HEK293T (cell line): Measurements from ENCODE around the gene DNAH8.

Source experiments
- CTCF ChIA-PET: fragments of 350-600 bp; formaldehyde crosslinking; extraction: SDS; loops from one replicate; lab custom pipeline; 2021; ENCODE audit warnings: antibody characterized with exemption, inconsistent platforms; lab: Yijun Ruan, JAX
- POLR2A ChIA-PET: fragments of 350-600 bp; formaldehyde crosslinking; extraction: SDS; loops from one replicate; lab custom pipeline; 2020; ENCODE audit warnings: antibody characterized with exemption, inconsistent platforms; lab: Yijun Ruan, JAX
- DNase-seq: peaks from one replicate; pipeline ENCODE4 v3.0.0; 2012; ENCODE audit warnings: mixed read lengths; ENCODE audit errors: extremely low spot score
- ARNT ChIP-seq: fragments of 450-650 bp; IDR thresholded peaks from 2 replicates; pipeline ENCODE4 v1.6.1; 2017; ENCODE audit warnings: mild to moderate bottlenecking
- BHLHE40 ChIP-seq: fragments of 450-650 bp; IDR thresholded peaks from 2 replicates; pipeline ENCODE4 v1.6.1; 2016; ENCODE audit warnings: mild to moderate bottlenecking, moderate library complexity, borderline replicate concordance
- CTBP1 ChIP-seq: fragments of 450-650 bp; IDR thresholded peaks from 2 replicates; pipeline ENCODE4 v1.6.1; 2016; ENCODE audit warnings: borderline replicate concordance
- ELF4 ChIP-seq: fragments of 450-650 bp; IDR thresholded peaks from 2 replicates; pipeline ENCODE4 v1.6.1; 2017; ENCODE audit warnings: antibody characterized with exemption
- FOXA1 ChIP-seq: fragments of 450-650 bp; IDR thresholded peaks from 2 replicates; pipeline ENCODE4 v1.6.1; 2016; ENCODE audit warnings: mild to moderate bottlenecking
- FOXK2 ChIP-seq: fragments of 450-650 bp; IDR thresholded peaks from 2 replicates; pipeline ENCODE4 v1.6.1; 2016; ENCODE audit warnings: mild to moderate bottlenecking
- FOXM1 ChIP-seq: fragments of 450-650 bp; IDR thresholded peaks from 2 replicates; pipeline ENCODE4 v1.6.1; 2017; ENCODE audit warnings: mild to moderate bottlenecking, borderline replicate concordance
- HDGF ChIP-seq: fragments of 450-650 bp; IDR thresholded peaks from 2 replicates; pipeline ENCODE4 v1.6.1; 2017; ENCODE audit warnings: antibody characterized with exemption, borderline replicate concordance
- L3MBTL2 ChIP-seq: fragments of 450-650 bp; conservative IDR thresholded peaks from 2 replicates; pipeline ENCODE4 v1.6.1; 2016; ENCODE audit warnings: mild to moderate bottlenecking
- LEF1 ChIP-seq: fragments of 450-650 bp; IDR thresholded peaks from 2 replicates; pipeline ENCODE4 v1.6.1; 2017; ENCODE audit warnings: mild to moderate bottlenecking, borderline replicate concordance
- NFRKB ChIP-seq: fragments of 450-650 bp; IDR thresholded peaks from 2 replicates; pipeline ENCODE4 v1.6.1; 2016; ENCODE audit warnings: mild to moderate bottlenecking, moderate library complexity
- PKNOX1 ChIP-seq: fragments of 450-650 bp; IDR thresholded peaks from 2 replicates; pipeline ENCODE4 v1.6.1; 2016
- SP1 ChIP-seq: fragments of 450-650 bp; IDR thresholded peaks from 2 replicates; pipeline ENCODE4 v1.6.1; 2017
- SUZ12 ChIP-seq: fragments of 450-650 bp; IDR thresholded peaks from 2 replicates; pipeline ENCODE4 v1.6.1; 2016; ENCODE audit warnings: mild to moderate bottlenecking
- TARDBP ChIP-seq: fragments of 450-650 bp; IDR thresholded peaks from 2 replicates; pipeline ENCODE4 v1.6.1; 2016
- ZNF384 ChIP-seq: fragments of 450-650 bp; IDR thresholded peaks from 2 replicates; pipeline ENCODE4 v1.6.1; 2016

Gene DNAH8

GRCh38 chr6:38801305-38801704, 86.2 kb downstream of the DNAH8 start:
- POLR2A ChIA-PET, result no interaction called here
- CTCF ChIA-PET, result no interaction called here
- DNase-seq, result no peak
- no peak for TF ChIP-seq ARNT
- TF ChIP-seq HDGF, result no peak
- TF ChIP-seq TARDBP, result no peak
- TF ChIP-seq FOXA1, result no peak
- TF ChIP-seq L3MBTL2, result no peak
- TF ChIP-seq FOXK2, result no peak
- no peak for TF ChIP-seq FOXM1
- TF ChIP-seq SUZ12, result no peak
- TF ChIP-seq SP1, result no peak
- no peak for TF ChIP-seq BHLHE40
- no peak for TF ChIP-seq ELF4
- TF ChIP-seq ZNF384, result no peak
- TF ChIP-seq LEF1, result no peak
- TF ChIP-seq PKNOX1, result no peak
- no peak for TF ChIP-seq NFRKB
- no peak for TF ChIP-seq CTBP1

- DNase-seq, result no peak
- CTCF ChIA-PET, result no interaction called here
- POLR2A ChIA-PET, result no interaction called here
- no peak for TF ChIP-seq FOXK2
- no peak for TF ChIP-seq FOXA1
- TF ChIP-seq SP1, result no peak
- TF ChIP-seq L3MBTL2, result no peak
- no peak for TF ChIP-seq PKNOX1
- TF ChIP-seq ELF4, result no peak
- no peak for TF ChIP-seq HDGF
- no peak for TF ChIP-seq NFRKB
- no peak for TF ChIP-seq SUZ12
- TF ChIP-seq TARDBP, result no peak
- no peak for TF ChIP-seq LEF1
- no peak for TF ChIP-seq FOXM1
Observed at GRCh38 chr6:38802497-38802896, 87.4 kb downstream of the DNAH8 start.

- POLR2A ChIA-PET, result no interaction called here
- no peak for DNase-seq
- TF ChIP-seq FOXM1, result no peak
- TF ChIP-seq SP1, result no peak
- no peak for TF ChIP-seq PKNOX1
- no peak for TF ChIP-seq FOXA1
- TF ChIP-seq HDGF, result no peak
- no peak for TF ChIP-seq TARDBP
- CTCF ChIA-PET, result no interaction called here
Observed at GRCh38 chr6:38803129-38803528, 88.0 kb downstream of the DNAH8 start.

GRCh38 chr6:38804358-38804757, 89.2 kb downstream of the DNAH8 start:
- ChIA-PET POLR2A (no interaction called here), CTCF (no interaction called here)
- no peak for DNase-seq
- TF ChIP-seq L3MBTL2 (no peak), PKNOX1 (no peak), NFRKB (no peak), ELF4 (no peak), TARDBP (no peak), LEF1 (no peak), FOXM1 (no peak), SUZ12 (no peak), CTBP1 (no peak), BHLHE40 (no peak), SP1 (no peak)

GRCh38 chr6:38805127-38805655, 90.1 kb downstream of the DNAH8 start:
- no peak for TF ChIP-seq ELF4
- no peak for TF ChIP-seq L3MBTL2
- no peak for TF ChIP-seq FOXA1
- TF ChIP-seq SUZ12, result no peak
- TF ChIP-seq BHLHE40, result no peak
- TF ChIP-seq CTBP1, result no peak
- no peak for TF ChIP-seq SP1
- TF ChIP-seq ZNF384, result no peak
- TF ChIP-seq PKNOX1, result no peak
- no peak for TF ChIP-seq FOXM1
- ChIA-PET CTCF (interaction anchor here (0.9 to 1.2 kb wide), 2 partner anchors 9 to 20 kb away, joined by 3 to 4 read pairs; no protein-coding TSS in a partner anchor), POLR2A (interaction anchor here (0.7 to 1.0 kb wide), 2 partner anchors 102 to 342 kb away, joined by 3 read pairs; partner anchors contain the start of gene GLO1)
- no peak for DNase-seq
